Hepatocyte (in vitro differentiated cells): ENCODE results near the gene NOS1AP. TPM values are rescaled to one million over a fixed set of nuclear protein-coding genes. Genes with fewer than 3 reads are reported as not detected.
"Not testable (repeated sequence)": the region's sequence is repeated elsewhere in the genome, so short reads cannot be mapped to it uniquely, and the experiment has no call there.

Experiments used
- DNase-seq: peaks from one replicate; pipeline ENCODE4 v3.0.0-alpha.2; 2016; ENCODE audit warnings: low spot score
- H2AFZ ChIP-seq: fragments of 200-600 bp; sonication (generic); 2 replicates; pipeline ENCODE4 v1.6.0; 2016; ENCODE audit warnings: antibody characterized with exemption, mild to moderate bottlenecking
- H3K27ac ChIP-seq: fragments of 200-600 bp; sonication (generic); 2 replicates; pipeline ENCODE4 v1.5.1; 2016; ENCODE audit warnings: mild to moderate bottlenecking
- H3K27me3 ChIP-seq: fragments of 200-600 bp; sonication (generic); 2 replicates; pipeline ENCODE4 v1.6.1; 2016
- H3K36me3 ChIP-seq: fragments of 200-600 bp; sonication (generic); replicated peaks from 2 replicates; pipeline ENCODE4 v1.5.1; 2016; ENCODE audit warnings: low read depth; ENCODE audit not compliant: insufficient read depth
- H3K4me1 ChIP-seq: fragments of 200-600 bp; sonication (generic); 2 replicates; pipeline ENCODE4 v1.5.1; 2016; ENCODE audit warnings: mild to moderate bottlenecking, moderate library complexity; ENCODE audit not compliant: insufficient read depth
- H3K4me2 ChIP-seq: fragments of 200-600 bp; sonication (generic); 2 replicates; pipeline ENCODE4 v1.6.0; 2016
- H3K4me3 ChIP-seq: fragments of 200-600 bp; sonication (generic); 2 replicates; pipeline ENCODE4 v1.5.1; 2016; ENCODE audit warnings: mild to moderate bottlenecking
- H3K79me2 ChIP-seq: fragments of 200-600 bp; sonication (generic); 2 replicates; pipeline ENCODE4 v1.6.0; 2017; ENCODE audit warnings: mild to moderate bottlenecking
- H3K9me2 ChIP-seq: fragments of 200-600 bp; sonication (generic); replicated peaks from 2 replicates; pipeline ENCODE4 v1.6.0; 2017; ENCODE audit warnings: mild to moderate bottlenecking; ENCODE audit not compliant: insufficient read depth
- H3K9me3 ChIP-seq: fragments of 200-600 bp; sonication (generic); 2 replicates; pipeline ENCODE4 v1.5.1; 2016; ENCODE audit warnings: low read depth, mild to moderate bottlenecking
- H4K20me1 ChIP-seq: fragments of 200-600 bp; sonication (generic); 2 replicates; pipeline ENCODE4 v1.6.0; 2016; ENCODE audit warnings: mild to moderate bottlenecking; ENCODE audit not compliant: insufficient read depth, poor library complexity, severe bottlenecking
- EZH2 ChIP-seq: fragments of 200-600 bp; sonication (generic); IDR thresholded peaks from 2 replicates; pipeline ENCODE4 v1.6.1; 2016; ENCODE audit warnings: antibody characterized with exemption, mild to moderate bottlenecking, borderline replicate concordance
- EZH2phosphoT487 ChIP-seq: fragments of 200-600 bp; sonication (generic); IDR thresholded peaks from one replicate; pipeline ENCODE4 v1.6.1; 2018; ENCODE audit warnings: antibody characterized with exemption, mild to moderate bottlenecking, low read depth, moderate library complexity; ENCODE audit not compliant: unreplicated experiment, severe bottlenecking
- WGBS: methylation state at CpG from one replicate; pipeline ENCODE4 v1.1.6; 2016; ENCODE audit warnings: low lambda C conversion rate; ENCODE audit errors: missing lambda C conversion rate; 5-methylcytosine and 5-hydroxymethylcytosine counted together
- microRNA counts: library from miRNA; unstranded; fragments of <30 nt; microRNA quantifications from one replicate; lab custom pipeline; 2017
- microRNA-seq: library from miRNA; unstranded; fragments of <30 nt; microRNA quantifications from one replicate; pipeline ENCODE4, GENCODE V29; 2017
- polyA plus RNA-seq: library from polyadenylated mRNA; unstranded; fragments of >200 nt; fragmentation: Nextera tagmentation; extraction: Ambion mirVana; gene quantifications from 2 replicates; pipeline ENCODE4 v1.2.1, GENCODE V29; 2016
- small RNA-seq: library from RNA; depleted of rRNA; stranded (forward); fragments of <200 nt; gene quantifications from one replicate; pipeline ENCODE3, GENCODE V24; 2014
- total RNA-seq: library from RNA; depleted of rRNA; stranded (reverse); fragments of >200 nt; gene quantifications from 2 replicates; pipeline ENCODE4 v1.2.3, GENCODE V29; 2014
- TF ChIP-seq, protein P1 (sequence below): fragments of 200-600 bp; sonication (generic); IDR thresholded peaks from 2 replicates; pipeline ENCODE4 v1.5.1; 2016; ENCODE audit warnings: antibody characterized with exemption, mild to moderate bottlenecking; ENCODE audit not compliant: poor library complexity

NOS1AP gene
- total and polyA plus RNA-seq, 2 experiments from 2014 or later = 0.97 to 4.4 TPM

DNA sequence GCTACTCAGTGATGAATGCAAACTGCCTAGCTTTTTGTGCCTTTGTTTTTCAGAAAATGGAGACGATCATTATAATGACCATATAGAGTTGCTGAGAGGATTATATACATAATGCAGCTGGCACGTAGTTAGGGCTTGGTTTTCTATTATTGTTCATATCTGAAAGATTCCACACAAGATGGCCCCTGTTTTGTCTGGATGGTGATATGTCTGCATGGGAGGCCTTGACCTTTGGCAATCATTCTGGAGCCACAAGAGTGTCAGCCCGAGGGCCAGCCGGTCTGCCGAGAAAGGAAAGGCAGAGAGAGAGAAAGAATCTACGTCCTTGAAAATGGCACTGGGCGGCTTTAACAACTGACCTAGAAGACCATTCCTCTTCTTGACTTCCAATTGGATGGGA lies 348.2 kb downstream of the NOS1AP start:
- Histone ChIP-seq H3K4me2 (no peak overlapping the region), H3K79me2 (no peaks in the 10 kb centered on the region), H3K4me3 (no peak overlapping the region), H3K27me3 (no peaks in the 10 kb centered on the region), H3K9me2 (no peaks in the 10 kb centered on the region), H3K4me1 (peaks cover 4% of the 10 kb centered on the region), H3K36me3 (no peaks in the 10 kb centered on the region), H3K27ac (no peak overlapping the region), H3K9me3 (no peaks in the 10 kb centered on the region), H4K20me1 (no peaks in the 10 kb centered on the region), H2AFZ (no peak overlapping the region)
- TF ChIP-seq, protein P1, sequence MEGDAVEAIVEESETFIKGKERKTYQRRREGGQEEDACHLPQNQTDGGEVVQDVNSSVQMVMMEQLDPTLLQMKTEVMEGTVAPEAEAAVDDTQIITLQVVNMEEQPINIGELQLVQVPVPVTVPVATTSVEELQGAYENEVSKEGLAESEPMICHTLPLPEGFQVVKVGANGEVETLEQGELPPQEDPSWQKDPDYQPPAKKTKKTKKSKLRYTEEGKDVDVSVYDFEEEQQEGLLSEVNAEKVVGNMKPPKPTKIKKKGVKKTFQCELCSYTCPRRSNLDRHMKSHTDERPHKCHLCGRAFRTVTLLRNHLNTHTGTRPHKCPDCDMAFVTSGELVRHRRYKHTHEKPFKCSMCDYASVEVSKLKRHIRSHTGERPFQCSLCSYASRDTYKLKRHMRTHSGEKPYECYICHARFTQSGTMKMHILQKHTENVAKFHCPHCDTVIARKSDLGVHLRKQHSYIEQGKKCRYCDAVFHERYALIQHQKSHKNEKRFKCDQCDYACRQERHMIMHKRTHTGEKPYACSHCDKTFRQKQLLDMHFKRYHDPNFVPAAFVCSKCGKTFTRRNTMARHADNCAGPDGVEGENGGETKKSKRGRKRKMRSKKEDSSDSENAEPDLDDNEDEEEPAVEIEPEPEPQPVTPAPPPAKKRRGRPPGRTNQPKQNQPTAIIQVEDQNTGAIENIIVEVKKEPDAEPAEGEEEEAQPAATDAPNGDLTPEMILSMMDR = no peak
- no peak for TF ChIP-seq EZH2
- TF ChIP-seq EZH2phosphoT487 = no peak
- WGBS = 96% methylated on average over 7 of the region's 7 CpGs
- DNase-seq = no peak

DNA sequence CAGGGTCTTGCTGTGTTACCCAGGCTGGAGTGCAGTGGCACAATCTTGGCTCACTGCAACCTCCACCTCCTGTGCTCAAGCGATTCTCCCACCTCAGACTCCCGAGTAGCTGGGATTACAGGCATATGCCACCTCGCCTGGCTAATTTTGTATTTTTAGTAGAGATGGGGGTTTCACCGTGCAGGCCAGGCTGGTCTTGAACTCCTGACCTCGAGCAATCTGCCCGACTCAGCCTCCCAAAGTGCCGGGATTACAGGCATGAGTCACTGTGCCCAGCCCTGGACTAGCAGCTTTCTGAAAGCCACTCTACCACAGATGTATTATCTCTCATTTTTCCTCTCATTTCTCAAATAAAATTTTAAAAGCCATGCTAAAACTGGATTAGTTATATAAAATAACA lies 349.1 kb downstream of the NOS1AP start:
- H3K36me3 ChIP-seq, H3K4me2 ChIP-seq, H3K4me1 ChIP-seq, H3K4me3 ChIP-seq, H4K20me1 ChIP-seq, H2AFZ ChIP-seq, DNase-seq, H3K79me2 ChIP-seq, H3K9me3 ChIP-seq, H3K9me2 ChIP-seq, H3K27me3 ChIP-seq, H3K27ac ChIP-seq: not testable (repeated sequence)
- 72% methylated on average over 7 of the region's 7 CpGs for WGBS

DNA sequence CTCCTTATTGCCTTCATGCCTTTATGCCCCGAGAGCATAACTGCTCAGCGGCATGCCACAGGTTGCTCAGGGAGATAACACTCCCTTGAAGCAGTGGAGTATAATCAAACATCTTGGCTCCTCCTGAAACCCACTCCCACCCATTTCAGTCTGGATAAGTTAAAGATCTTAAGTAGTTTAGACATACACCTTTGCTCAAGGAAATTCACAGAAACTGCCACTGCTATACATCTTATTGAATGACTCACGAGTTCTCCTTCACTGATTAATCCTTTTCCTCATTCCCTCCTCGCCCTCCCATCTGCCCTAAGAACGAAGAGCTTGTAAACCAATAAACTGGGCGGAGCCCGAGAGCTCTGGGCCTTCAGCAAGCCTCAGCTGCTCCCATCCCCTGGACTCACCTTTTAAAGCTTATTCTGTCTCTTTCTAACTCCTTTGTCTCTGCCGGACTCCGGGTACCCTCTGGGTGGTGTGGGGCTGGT lies 350.0 kb downstream of the NOS1AP start:
- peak; percentile 74 for DNase-seq
- H3K9me2 ChIP-seq, H2AFZ ChIP-seq, H3K4me3 ChIP-seq, H4K20me1 ChIP-seq, H3K9me3 ChIP-seq, H3K27me3 ChIP-seq, H3K79me2 ChIP-seq, H3K36me3 ChIP-seq, H3K4me1 ChIP-seq: not testable (repeated sequence)
- Histone ChIP-seq H3K4me2 (peak overlapping the region; percentile 17), H3K27ac (peak overlapping the region; percentile 72)
- 50% methylated on average over 9 of the region's 9 CpGs for WGBS

MicroRNAs encoded within 50 kb of the gene (microRNA counts, 767-probe panel; counts per million panel counts)
- microRNA hsa-miR-556-3p (lab: Ali Mortazavi, UCI) (not detected), microRNA hsa-miR-556-5p (lab: Ali Mortazavi, UCI) (not detected)

Small RNA genes within 50 kb of the gene (microRNA-seq; reads per million reads assigned to microRNA genes)
- 1.3 reads per million for gene MIR4654
- 10.3 reads per million, percentile 24 among the genes with 10 or more reads in this experiment for gene MIR556

Small RNA genes within 50 kb of the gene (small RNA-seq; reads per million reads assigned to genes)
- gene MIR4654 (not detected), gene MIR556 (0.09 reads per million), gene RNA5SP61 (not detected)

Other genes with a start within 250 kb of the NOS1AP start
- gene OLFML2B, start 45.8 kb upstream of the NOS1AP start, total RNA-seq = 1.2 and 2.2 TPM in 2 replicates
- gene OLFML2B, start 45.8 kb upstream of the NOS1AP start, polyA plus RNA-seq = 2.9 and 3.9 TPM in 2 replicates